HG03571 (cell line): ENCODE results near the gene AIP.
"Not testable (repeated sequence)": the region's sequence is repeated elsewhere in the genome, so short reads cannot be mapped to it uniquely, and the experiment has no call there.

Experiments used
- ATAC-seq: cut with Tn5 transposase; IDR thresholded peaks from one replicate; pipeline ENCODE4 v1.9.1; 2021; ENCODE audit not compliant: unreplicated experiment

Gene AIP

DNA sequence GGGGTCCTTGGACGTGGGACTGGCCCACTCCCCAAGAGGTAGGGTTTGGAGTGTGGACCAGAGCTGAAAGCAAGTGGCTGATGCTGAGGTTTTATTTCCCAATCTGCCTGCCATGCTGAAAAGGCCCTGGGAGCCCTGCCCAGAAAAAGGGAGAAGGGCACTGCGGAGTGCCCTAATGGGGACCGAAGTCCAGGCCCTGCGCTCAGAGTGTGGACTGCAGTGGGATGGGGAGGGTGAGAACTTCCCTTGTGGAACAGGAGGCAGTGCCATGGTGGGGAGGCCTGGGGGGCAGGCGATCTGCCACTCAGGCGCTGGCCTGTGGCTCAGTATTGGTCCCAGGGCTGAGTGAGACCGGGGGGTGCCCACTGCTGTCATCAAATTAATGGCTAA is 34.6 kb upstream of the AIP start:
- no peak for ATAC-seq

DNA sequence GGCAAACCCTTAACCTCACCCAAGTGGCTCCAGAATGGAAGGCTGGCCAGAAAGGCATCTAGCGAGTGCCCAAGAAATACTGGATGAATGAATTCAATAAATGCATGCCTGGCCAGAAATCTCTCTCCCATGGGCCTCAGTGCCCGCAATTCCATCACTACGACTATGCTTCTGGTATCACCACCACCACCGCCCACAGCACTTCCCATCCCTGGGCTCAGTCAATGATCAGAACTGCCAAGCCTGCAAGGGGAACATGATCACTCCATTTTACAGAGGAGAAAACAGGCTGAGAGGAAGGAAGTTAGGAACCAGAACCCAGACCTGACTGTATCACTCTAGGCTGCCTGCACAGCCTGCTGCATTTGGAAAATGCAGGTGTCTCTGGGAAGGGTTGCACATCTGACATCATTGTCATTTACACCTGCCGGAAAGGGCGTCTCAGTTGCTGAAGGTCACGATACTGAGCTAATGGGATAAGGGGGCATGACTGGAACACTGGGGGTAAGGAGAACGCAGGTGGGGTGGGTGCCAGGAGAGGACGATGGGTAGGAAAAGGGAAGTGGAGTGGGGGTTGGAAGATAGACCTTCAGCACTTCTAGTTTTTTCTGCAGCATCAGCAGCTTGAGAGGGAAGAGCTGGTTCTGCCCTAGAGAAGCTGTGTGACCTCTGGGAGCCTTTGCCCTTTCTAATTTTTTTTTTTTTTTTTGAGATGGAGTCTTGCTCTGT is 33.5 kb upstream of the AIP start:
- ATAC-seq, result no peak

DNA sequence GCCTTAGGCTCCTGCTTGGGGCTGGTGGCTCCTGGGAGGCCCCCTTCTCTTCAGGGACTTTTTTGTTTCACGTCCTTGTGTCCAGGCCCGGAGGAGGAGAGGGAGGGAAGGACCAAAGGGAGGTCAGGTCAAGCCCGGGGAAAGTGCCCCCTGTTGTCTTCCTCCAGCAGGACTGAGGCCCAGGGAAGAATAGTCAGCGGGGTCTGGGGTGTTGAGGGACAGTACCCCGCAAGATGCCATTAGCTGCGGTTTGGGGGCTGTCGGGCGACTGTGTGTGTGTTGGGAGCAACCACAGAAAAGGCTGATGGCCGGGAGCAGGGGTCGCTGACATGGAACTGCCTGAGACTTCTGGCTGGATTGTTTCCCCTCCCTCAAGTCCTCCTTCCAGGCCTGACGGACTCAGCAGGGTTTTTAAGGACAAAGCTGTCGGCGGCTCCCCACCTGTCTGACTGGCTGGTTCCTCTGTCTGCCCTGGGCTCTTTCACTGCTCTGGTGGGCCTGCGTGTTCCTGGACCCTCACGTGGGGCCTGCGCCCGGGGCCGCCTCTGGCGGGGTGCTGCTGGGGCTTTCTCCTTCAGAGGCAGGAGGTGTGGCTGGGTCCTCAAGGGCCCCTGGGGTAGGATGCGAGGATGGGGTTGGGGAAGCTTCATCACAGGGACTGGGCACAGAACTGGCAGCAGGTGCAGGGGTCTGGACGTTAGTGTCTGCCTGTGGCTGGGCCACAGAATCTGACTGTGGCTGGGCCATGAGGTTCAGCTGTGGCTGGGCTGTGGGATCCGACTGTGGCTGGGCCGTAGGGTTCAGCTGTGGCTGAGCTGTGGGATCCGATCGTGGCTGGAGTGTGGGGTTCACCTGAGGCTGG is 31.8 kb upstream of the AIP start:
- no peak for ATAC-seq

DNA sequence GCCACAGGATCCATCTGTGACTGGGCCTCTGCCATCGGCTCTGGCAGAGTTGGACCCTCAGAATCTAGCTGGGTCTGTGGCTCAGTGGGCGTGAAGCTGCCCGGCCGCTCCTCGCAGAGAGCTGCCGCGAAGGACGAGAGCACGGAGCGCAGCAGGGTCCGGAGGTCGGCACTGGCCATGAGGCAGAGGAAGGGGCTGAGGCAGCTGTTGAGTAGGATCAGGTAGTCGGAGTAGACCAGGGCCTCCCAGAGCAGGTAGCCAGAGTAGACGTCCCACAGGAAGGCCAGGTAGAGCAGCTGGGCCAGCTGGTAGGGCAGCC is 31.2 kb upstream of the AIP start:
- ATAC-seq, result no peak

DNA sequence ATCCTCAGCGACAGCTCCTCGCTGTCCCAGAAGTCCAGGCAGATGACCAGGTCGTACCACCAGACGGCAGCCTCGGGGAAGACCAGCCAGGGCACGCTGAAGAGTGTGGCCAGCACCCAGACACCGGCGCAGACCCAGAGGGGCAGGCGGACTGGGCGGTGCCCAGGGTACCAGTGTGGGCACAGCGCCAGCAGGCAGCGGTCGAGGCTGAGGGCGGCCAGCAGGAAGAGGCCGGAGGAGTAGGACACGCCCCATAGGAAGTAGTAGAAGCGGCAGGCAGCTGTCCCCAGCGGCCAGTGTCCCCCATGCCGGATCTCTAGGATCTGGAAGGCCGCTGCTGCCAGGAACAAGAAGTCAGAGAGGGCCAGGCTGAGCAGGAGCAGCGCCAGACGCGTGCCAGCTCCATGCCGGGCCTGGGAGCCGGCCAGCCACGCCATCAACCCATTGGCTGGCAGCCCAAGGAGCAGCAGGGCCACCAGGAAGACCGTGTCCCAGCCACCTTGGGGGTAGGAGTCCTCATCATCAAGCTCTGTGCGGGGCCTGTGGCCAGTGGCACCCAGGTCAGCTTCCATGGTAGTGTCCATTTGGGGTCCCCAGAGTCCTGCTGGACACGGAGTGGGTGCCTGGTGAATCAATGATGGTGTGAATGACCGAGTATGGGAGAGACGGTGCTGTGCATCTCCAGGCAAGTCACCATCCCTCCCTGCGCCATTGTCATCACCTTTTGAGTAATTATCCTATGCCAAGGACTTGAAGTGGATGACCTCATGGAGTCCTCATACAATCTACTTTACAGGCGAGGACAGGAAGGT is 30.5 kb upstream of the AIP start, which contains the start of gene GPR152:
TSS of gene GPR152 (minus strand) at position 589 of the 812 bp plus-strand sequence. CDS start at position 584, 5 bp downstream.
- ATAC-seq, result no peak

DNA sequence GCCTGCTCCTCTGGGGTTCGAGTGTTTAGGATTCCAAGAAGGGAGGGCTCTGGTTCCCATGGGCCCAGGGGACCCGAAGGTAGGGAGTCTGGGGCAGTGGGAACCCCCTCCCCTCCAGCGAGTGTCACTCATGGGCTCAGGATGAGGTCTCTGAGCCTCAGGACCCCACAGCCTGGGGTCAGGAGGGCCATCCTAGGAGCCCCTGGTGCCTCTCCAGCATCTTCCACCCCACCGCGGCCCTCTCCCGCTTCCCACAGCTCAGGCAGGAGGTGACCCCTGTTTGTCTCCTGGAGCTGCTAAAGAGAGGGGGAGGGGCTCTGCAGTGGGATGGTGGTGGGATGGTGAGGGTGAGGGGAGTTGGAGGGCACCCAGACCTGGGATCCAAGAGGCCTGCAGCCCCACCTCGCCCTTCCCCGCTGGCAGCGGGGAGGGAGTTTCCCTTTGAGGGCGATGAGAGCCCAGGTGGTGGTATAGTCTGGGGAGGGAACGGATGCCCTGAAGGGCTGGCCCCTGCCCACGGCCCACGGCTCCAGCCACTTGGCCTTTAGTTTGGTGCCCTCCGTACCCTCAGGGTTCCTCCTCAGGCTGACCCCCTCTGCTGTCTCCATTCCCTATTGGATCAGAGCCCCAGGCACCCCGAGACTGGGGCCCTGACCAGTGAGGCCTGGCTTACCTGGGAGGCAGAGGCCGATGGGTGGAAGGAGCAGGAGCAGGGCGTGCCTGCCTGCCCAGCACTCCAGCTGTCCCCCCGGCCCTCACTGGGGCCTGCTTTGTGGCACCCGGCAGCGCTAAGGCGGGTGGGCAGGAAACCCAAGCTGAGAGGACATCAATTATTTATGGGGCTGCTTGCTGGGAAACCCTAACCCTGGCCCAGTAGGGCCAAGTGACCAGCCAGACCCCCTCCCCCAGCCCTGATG is 28.8 kb upstream of the AIP start:
- no peak for ATAC-seq

DNA sequence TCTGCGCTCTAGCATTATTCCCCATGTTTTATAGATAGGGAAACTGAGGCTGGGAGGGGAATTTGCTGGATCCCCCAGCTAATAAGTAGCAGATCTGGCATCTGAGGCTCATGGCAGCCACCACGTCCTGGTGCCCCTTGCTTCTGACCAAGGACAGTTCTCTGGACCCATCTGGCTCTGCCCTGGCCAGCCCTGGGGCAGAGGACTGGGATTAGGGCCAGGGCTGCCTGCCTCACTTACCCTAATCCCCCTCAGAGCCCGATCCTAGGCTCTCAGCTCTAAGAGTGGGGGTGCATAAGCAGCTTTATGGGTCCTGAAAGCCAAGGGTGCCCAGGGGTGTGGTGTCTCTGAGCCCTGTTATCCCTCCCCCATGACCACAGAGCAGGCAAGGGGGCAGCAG is 27.8 kb upstream of the AIP start, which contains the start of gene CABP4:
TSS of gene CABP4 (plus strand) at position 301 of the 400 bp plus-strand sequence. CDS start at position 371, 70 bp downstream.
- no peak for ATAC-seq

DNA sequence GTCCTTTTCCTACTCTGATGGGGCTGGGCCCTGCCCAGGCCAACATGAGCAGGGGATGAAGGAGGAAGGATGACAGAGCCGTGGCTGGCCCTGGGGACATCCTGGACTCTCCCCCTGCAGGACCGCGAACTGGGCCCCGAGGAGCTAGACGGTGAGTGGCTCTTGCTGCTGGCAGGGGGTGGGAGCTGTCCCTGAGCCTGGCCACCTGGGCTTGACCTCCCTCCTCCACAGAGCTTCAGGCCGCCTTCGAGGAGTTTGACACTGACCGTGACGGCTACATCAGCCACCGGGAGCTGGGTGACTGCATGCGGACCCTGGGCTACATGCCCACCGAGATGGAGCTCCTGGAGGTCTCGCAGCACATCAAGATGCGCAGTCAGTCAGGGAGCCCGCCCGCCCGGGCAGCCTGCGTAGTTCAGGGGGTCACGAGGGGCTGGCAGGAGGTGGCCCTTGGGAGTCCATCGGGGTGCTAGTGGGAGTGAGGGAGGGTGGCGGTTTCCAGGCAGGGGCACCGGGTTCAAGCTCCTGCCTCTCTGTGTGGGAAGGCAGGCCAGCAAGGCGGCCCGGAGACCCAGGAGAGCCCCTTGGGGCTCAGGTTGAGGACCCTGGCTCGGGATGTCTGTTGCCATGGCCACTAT is 26.6 kb upstream of the AIP start:
- no peak for ATAC-seq

DNA sequence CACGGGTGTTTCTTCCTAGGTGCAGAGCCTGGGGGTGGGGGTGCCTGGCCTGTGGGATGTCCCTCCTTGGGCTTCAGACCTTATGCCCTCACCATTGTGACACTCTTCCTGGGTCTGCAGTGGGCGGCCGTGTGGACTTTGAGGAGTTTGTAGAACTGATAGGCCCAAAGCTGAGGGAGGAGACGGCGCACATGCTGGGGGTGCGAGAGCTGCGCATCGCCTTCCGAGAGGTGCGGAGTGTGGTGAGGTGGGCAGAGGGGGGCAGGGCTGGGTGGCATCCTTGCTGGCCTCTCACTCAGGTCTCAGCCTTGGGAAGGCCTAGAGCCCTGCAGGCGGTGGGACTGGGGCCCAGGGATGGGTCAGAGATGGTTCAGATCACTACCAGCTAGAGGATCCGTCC is 25.4 kb upstream of the AIP start:
- ATAC-seq, result no peak

DNA sequence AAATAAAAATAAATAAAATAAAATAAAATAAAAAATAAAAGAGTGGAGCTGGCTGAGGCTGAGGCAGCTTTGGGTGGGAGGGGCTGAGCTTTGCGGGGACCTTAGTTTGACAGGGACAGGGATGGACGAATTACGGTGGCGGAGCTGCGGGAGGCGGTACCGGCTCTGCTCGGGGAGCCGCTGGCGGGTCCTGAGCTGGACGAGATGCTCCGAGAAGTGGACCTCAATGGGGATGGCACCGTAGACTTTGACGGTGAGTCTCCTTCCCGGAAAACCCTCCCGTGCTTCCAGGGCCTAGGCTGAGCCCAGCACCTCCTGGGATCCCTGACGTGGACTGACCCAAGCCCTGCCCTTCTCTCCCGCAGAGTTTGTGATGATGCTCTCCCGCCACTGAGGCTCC is 24.6 kb upstream of the AIP start:
- ATAC-seq, result no peak

DNA sequence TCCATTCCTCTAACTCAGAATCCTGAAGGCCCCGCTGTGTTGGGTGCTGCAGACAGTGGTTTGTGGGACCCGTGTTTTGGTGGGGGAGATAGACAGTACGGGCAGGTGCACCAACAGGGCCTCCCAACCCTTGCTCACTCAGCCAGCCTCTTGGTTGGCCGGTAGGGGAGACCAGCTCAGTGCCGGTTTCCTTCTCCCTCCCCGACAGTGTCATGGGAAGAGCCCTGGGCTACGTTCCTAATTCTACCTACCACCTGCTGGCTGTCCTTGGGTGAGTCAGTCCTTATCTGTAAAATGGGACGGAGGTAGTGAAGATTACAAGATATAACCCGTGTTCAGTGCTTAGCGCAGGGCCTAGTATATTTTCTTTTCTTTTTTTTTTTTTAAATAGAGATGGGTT is 19.6 kb upstream of the AIP start:
- ATAC-seq, result no peak

DNA sequence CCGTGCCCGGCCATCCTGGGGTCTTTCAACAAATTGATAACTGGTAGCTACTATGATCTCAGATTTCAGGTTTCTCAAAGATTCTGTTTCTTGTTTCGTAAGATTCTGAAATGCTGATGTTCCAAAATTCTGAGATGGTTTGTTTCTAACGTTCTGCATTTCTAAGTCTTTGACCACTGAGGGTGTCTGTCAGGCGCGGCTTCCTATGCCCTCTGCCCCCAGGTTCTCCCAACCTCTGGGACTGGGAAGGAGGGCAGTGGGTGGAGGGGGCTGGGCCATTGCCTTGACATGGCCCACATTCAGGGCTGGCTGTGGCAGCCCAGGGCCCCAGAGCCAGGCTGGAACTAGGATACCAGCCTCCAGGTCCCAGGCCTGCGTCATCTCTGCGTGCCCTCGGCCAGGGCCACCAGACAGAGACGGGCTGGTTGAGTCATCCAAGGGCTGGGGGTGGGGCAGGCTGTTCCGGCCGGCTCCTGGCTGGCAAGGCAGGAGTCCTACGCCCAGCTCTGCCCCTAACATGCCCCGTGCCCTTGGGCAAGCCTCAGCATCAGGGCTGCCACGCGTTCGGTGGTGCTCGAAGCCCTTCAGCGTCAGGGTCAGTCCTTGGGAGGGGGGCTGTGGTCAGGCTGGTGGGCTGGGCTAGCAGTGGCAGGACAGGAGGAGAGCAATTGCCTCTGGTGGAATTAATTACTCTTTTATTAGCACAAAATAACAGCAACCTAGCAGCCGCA is 19.0 kb upstream of the AIP start:
- ATAC-seq, result no peak

DNA sequence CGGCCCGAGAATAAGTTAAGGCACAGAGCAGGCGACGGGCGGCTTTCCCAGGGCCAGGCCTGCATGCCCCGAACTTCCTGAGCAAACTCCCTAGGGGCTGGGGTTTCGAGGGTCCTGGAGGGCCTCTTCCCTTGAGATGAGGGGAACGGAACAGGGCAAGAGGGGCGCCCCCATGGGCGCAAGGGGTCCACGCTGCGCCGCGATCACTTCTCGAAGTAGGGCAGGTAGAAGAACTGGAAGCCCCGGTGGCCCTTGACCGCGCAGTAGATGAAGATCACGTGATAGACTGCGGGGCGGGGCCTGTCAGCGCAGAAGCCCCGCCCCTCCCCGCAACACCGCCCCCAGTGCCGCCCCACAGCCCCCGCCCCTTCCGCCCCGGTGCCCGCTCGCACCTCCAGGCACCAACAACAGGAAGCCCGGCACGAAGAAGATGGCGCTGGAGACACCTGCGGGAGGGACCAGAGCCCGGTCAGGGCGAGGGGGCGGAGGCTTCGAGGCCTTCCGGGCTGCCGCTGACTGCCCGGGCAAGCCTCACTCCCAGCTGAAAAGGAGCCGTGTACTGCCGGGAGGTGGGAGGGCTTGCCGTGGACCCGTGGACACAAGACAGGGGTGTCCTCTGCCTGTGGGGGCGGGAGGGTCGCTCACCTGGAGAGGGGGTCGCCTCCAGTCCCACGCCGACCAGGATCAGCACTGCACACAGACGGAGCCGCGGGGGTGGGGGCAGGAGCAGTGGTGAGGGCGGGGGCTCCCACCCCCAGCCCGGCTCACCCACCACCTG is 18.2 kb upstream of the AIP start:
- ATAC-seq, result peak; percentile 47

DNA sequence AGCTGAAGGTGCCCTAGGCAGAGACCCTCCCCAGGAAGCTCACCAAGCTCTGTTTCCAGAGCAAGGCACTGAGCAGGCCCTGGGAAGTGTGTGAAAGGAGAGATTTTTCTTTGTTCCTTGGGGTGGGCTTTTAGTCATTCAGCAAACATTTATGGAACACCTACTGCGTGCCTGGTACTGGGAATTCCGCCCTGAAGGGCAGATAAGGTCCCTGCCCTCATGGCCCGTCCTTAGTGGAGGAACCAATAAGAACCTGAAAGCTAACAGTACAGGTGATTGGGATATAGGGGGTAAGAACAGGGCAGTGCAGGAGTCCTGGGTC is 17.7 kb upstream of the AIP start:
- no peak for ATAC-seq

DNA sequence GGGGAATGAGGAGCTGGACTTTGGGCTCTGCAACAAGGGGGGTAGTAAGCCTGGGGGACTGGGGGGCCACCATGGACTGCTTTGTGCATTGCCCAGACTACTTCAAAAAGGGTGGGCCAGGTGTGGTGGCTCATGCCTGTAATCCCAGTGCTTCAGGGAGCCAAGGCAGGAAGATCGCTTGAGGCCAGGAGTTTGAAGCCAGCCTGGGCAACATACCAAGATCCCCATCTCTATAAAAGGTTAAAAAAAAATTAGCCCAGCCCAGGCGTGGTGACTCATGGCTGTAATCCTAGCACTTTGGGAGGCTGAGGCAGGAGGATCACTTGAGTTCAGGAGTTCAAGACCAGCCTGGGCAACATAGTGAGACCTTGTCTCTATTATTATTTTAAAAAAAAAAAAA is 17.3 kb upstream of the AIP start:
- ATAC-seq, result not testable (repeated sequence)

DNA sequence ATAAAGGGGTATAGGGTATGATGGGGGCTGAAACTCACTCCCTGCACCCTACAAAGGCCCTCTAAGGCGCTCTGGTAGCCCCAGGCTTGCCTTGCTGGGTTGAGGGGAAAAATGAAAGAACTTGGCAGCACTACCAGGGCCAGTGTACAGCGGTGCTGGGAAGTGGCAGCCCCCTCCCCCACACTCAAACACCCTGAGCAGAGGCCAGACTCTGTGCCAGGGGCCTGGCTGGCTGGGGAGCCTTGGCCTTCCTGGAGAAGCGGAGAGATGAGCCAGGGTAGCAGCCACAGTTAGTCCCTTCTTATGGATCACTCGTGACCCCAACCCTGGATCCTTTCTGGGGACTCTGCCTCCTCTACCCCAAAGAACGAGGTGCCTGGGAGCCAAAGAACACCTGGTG is 16.5 kb upstream of the AIP start:
- no peak for ATAC-seq

DNA sequence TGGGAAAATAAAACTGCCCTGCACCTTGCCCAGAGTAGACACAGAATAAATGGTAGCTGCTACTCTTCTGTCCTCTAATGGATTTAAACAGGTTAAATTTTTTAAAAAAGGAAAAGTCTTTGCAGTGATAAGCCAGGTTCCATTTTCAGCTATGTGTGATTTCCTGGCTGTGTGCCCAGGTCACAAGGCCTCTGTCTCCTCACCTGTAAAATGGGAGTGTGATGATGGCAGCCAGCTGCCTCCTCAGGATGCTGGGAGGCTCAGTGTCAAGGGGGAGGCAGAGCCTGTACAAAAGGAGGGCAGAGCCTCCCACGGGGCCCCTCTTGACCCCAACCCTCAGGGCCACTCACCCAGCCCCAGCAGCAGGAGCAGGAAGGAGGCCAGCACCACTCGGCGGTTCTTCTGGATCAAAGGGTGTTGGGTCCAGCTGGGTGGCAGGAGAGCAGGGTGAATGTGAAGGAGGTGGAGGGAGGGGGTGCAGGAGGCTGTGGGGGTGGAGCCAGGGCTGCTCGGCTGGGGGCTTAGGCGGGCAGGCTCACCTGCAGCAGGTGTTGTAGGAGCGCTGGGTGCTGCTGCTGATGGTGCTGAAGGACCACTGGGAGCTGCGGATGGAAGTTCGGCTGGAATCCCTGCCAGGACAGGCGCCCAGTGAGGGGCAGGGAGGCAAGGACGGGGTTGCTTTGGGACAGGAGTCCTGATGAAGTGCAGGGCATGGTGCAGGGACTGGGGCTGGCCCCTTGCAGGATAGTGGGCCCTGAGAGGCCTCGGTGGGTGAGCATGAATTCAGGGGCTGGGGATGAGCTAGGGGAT is 15.7 kb upstream of the AIP start:
- ATAC-seq, result no peak

DNA sequence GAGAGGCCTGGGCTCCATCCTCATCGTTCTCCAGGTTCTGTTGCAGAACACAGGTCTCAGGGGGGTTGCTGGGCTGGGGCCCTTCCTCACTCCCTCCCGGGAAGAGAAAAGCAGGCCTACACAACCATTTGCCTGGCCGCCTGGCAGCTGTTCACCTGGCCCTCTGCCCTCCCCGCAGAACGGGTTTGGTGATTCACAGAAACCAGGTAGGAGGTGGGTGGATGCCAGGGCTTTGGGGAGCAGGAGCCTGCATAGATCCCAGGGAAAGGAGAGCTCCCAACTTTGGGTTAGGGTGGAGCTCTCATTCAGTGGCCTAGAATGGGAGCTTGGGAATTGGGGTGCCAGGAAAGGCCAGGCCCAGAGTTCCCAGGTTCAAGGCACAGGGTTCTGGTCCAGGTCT is 14.8 kb upstream of the AIP start:
- ATAC-seq, result no peak
